Nephron (organoid): Measurements from ENCODE around the gene NHLRC1.

Experiments used
- H3K27ac Mint-ChIP-seq, 3 experiments: 2 replicates each; pipeline ENCODE4 v1.8.0; 2020; ENCODE audit warnings: mixed read lengths in 3 of 3, mild to moderate bottlenecking in 2 of 3, moderate library complexity in 1 of 3
- H3K27me3 Mint-ChIP-seq: 2 replicates; pipeline ENCODE4 v1.8.0; 2021; ENCODE audit warnings: low read depth, mild to moderate bottlenecking, moderate library complexity, mixed read lengths
- H3K36me3 Mint-ChIP-seq: 2 replicates; pipeline ENCODE4 v1.8.0; 2020; ENCODE audit warnings: low read depth, mixed read lengths
- H3K4me1 Mint-ChIP-seq: 2 replicates; pipeline ENCODE4 v1.8.0; 2020; ENCODE audit warnings: mixed read lengths
- H3K4me3 Mint-ChIP-seq, 3 experiments: 2 replicates each; pipeline ENCODE4 v1.8.0; 2020; ENCODE audit warnings: mild to moderate bottlenecking in 3 of 3, mixed read lengths in 3 of 3, moderate library complexity in 2 of 3
- H3K9me3 Mint-ChIP-seq: 2 replicates; pipeline ENCODE4 v1.8.0; 2020; ENCODE audit warnings: mixed read lengths
- CTCF ChIP-seq, 3 experiments: fragments of 200-600 bp; sonication (generic); IDR thresholded peaks; one replicate each; pipeline ENCODE4 v1.5.0; 2021; ENCODE audit warnings: antibody characterized with exemption in 3 of 3; ENCODE audit not compliant: unreplicated experiment in 3 of 3

NHLRC1 gene

GRCh38 chr6:18088419-18089296 lies 33.8 kb downstream of the NHLRC1 start:
- Mint-ChIP-seq H3K27me3 (peaks cover 4% of the 10 kb centered on the region), H3K4me1 (no peaks in the 10 kb centered on the region), H3K4me3 (no peak overlapping the region), H3K36me3 (no peaks in the 10 kb centered on the region), H3K9me3 (peaks cover 11% of the 10 kb centered on the region), H3K27ac (no peak overlapping the region)
- no peak for TF ChIP-seq CTCF (IDR thresholded peaks at IDR 0.05; ENCODE audit: unreplicated experiment in 3 of 3)

GRCh38 chr6:18087396-18088165 lies 34.9 kb downstream of the NHLRC1 start:
- TF ChIP-seq CTCF (IDR thresholded peaks at IDR 0.05; ENCODE audit: unreplicated experiment in 3 of 3), result no peak
- H3K4me1 Mint-ChIP-seq, result no peaks in the 10 kb centered on the region
- H3K4me3 Mint-ChIP-seq, result no peak overlapping the region
- H3K27me3 Mint-ChIP-seq, result peaks cover 4% of the 10 kb centered on the region
- peaks cover 11% of the 10 kb centered on the region for H3K9me3 Mint-ChIP-seq
- no peaks in the 10 kb centered on the region for H3K36me3 Mint-ChIP-seq
- H3K27ac Mint-ChIP-seq, result no peak overlapping the region

DNA sequence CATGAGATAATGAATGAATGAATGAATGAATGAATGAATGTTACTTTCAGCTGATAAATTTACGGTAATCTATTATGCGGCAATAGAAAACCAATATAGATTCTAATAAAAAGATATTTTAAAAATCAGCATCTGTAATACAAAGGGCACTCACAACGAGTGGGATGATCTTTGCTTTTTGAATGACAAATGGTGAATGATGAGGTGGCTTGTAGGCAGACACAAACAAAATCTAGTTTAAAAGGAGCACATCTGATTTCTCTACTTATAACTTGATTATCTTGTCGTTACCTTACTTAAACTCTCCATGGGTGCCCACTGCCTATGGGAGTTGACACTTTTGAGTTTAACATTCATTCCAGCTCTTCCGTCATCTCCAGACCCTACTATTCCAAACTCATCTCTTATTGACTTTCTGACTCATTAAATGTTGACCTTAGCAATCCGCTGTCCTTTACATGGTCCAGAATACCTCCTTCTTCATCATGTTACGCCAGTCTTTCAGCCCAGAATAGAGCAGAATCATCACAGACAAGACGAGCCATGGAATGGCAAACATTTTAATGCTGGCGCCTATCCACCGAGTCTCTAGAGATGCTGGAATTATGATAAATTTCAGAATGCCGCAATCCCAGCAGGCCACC lies 41.3 kb downstream of the NHLRC1 start:
- H3K4me3 Mint-ChIP-seq, result no peak overlapping the region
- no peaks in the 10 kb centered on the region for H3K4me1 Mint-ChIP-seq
- no peak for TF ChIP-seq CTCF (IDR thresholded peaks at IDR 0.05; ENCODE audit: unreplicated experiment in 3 of 3)
- H3K27ac Mint-ChIP-seq, result no peak overlapping the region
- no peaks in the 10 kb centered on the region for H3K36me3 Mint-ChIP-seq
- no peaks in the 10 kb centered on the region for H3K27me3 Mint-ChIP-seq
- peaks cover 2% of the 10 kb centered on the region for H3K9me3 Mint-ChIP-seq

DNA sequence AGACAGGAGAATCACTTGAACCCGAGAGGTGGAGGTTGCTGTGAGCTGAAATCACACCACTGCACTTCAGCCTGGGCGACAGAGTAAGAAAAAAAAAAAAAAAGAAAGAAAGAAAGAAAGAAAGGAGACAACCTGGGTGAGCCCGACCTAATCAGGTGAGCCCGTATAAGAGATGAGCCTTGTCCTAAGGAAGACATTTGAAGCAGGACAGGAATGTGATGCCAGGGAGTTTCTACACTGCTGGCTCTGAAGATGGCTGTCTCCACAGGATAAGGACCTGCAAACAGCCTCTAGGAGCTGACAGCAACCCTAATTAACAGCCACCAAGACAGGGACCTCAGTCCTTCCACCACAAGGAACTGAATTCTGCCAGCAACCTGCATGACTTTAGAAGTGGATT lies 41.9 kb downstream of the NHLRC1 start:
- TF ChIP-seq CTCF (IDR thresholded peaks at IDR 0.05; ENCODE audit: unreplicated experiment in 3 of 3), result no peak
- Mint-ChIP-seq H3K36me3 (no peaks in the 10 kb centered on the region), H3K27me3 (no peaks in the 10 kb centered on the region), H3K27ac (no peak overlapping the region), H3K9me3 (peaks cover 5% of the 10 kb centered on the region), H3K4me1 (no peaks in the 10 kb centered on the region), H3K4me3 (no peak overlapping the region)

DNA sequence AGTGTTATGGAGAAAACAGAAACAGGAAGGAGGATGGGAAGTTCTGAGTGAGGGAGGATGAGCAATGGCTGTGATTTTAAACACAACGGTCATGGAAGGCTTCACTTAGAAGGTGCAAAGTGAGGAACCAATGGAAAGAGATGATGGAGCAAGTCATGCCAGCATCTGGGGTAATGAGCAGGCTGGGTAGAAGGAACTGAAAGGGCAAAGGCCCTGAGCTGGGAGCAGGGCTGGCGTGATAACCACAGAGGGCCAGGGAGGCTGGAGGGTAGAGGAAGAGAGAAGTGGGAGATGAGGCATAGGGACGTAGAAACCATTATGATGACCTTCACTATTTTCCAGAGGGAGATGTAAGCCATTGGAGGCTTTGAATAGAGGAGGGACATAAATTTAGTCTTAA lies 43.6 kb downstream of the NHLRC1 start:
- Mint-ChIP-seq H3K27ac (no peak overlapping the region), H3K9me3 (peaks cover 8% of the 10 kb centered on the region), H3K4me1 (no peaks in the 10 kb centered on the region), H3K4me3 (no peak overlapping the region), H3K27me3 (peaks cover 3% of the 10 kb centered on the region), H3K36me3 (no peaks in the 10 kb centered on the region)
- no peak for TF ChIP-seq CTCF (IDR thresholded peaks at IDR 0.05; ENCODE audit: unreplicated experiment in 3 of 3)
